ENCODE data around the gene GET4. TPM values are rescaled to one million over a fixed set of nuclear protein-coding genes. Genes with fewer than 3 reads are reported as not detected.

Gene GET4
- total RNA-seq, 1 experiment from 2014 or later = 96.7 TPM

DNA sequence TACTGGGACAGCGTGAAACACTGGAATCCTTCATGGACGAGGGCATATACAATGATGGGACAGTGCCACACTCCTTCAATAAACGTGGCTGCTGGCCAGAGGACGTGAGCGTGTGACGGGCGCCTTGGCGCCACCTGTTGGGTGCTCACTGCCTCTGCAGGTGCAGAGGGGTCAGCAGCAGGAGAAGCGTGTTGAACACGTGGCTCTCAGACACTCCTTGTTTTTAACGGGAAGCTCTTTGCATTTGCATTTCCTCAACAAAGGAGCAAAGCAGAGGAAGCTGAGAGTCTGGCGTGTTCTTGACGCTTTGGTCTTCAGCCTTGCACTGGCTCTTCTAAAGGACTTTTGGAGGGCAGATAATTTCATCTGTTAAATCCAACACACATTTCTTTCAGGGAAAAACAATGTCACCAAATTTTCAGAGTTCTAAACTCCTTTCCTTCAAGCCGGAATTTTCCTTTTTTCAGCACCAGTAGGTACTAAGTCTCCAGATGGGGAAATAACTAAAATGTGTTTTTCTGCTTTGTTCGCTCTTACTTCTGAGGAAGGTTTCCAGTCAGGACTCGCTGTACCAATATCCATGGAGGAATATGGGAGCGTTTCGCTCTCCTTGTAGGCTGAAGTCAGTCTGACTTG lies 2.9 kb upstream of the GET4 start:
- Histone ChIP-seq H3K4me1 (ENCODE audit: insufficient read depth, low read length) (peaks cover 15% of the 10 kb centered on the region), H2AFZ (ENCODE audit: low read length) (peak overlapping the region; percentile 56), H3K9me3 (ENCODE audit: low read length) (no peaks in the 10 kb centered on the region), H3F3A (ENCODE audit: low read length, unreplicated experiment) (peaks cover 6% of the 10 kb centered on the region), H3K9me2 (replicated peaks; ENCODE audit: low read length) (no peaks in the 10 kb centered on the region), H3K36me3 (ENCODE audit: low read depth, low read length) (peaks cover 8% of the 10 kb centered on the region; the same call in 1 of the 2 replicates), H3K9ac (ENCODE audit: low read length) (peak overlapping the region; percentile 11; the same call in 1 of the 2 replicates), H3K4me2 (ENCODE audit: low read length) (no peak overlapping the region), H4K20me1 (ENCODE audit: low read length) (peaks cover 6% of the 10 kb centered on the region; the same call in 1 of the 2 replicates), H3K79me2 (ENCODE audit: low read length) (peaks cover 16% of the 10 kb centered on the region), H3K27ac (ENCODE audit: low read length) (peak overlapping the region; percentile 29), H3K27me3 (ENCODE audit: low read length) (no peaks in the 10 kb centered on the region), H3K4me3 (ENCODE audit: low read length) (no peak overlapping the region)
- CTCF ChIA-PET = interaction anchor here (0.6 to 1.4 kb wide), 5 partner anchors 28 to 74 kb away, joined by 3 to 14 read pairs (median 5); partner anchors contain the start of gene SUN1
- TSS peak; percentile 34 for BruUV-seq (replicated peaks)
- peak; percentile 34 for ATAC-seq
- TF ChIP-seq EZH2 (IDR thresholded peaks at IDR 0.05; ENCODE audit: low read length, unreplicated experiment) (no peak), CTCF (conservative IDR thresholded peaks at IDR 0.05; ENCODE audit: low read depth, low read length) (peak; percentile 95)
- intact Hi-C loops (cut with micrococcal nuclease) = loop anchor here (1.0 to 10.0 kb wide), 6 partner anchors 37 to 551 kb away; partner anchors contain the start of gene SUN1
- POLR2A ChIA-PET (ENCODE audit: unreplicated experiment) = no interaction called here
- DNase-seq = peak; percentile 90

GRCh38 chr7:874031-874749 lies 2.2 kb upstream of the GET4 start:
- H3K79me2 ChIP-seq (ENCODE audit: low read length) = peaks cover 23% of the 10 kb centered on the region
- intact Hi-C loops (cut with micrococcal nuclease) = loop anchor here (5.0 to 10.0 kb wide), 2 partner anchors 349 to 552 kb away; no protein-coding TSS in a partner anchor
- H3K4me2 ChIP-seq (ENCODE audit: low read length) = no peak overlapping the region
- DNase-seq (no peak), ATAC-seq (no peak)
- H3K4me3 ChIP-seq (ENCODE audit: low read length) = no peak overlapping the region
- ChIA-PET CTCF (interaction anchor here (0.6 to 1.4 kb wide), 5 partner anchors 28 to 74 kb away, joined by 3 to 14 read pairs (median 5); partner anchors contain the start of gene SUN1), POLR2A (ENCODE audit: unreplicated experiment) (no interaction called here)
- TF ChIP-seq EZH2phosphoT487 (IDR thresholded peaks at IDR 0.05; ENCODE audit: borderline replicate concordance, low read length) (no peak), CTCF (conservative IDR thresholded peaks at IDR 0.05; ENCODE audit: low read depth, low read length) (no peak), EZH2 (IDR thresholded peaks at IDR 0.05; ENCODE audit: low read length, unreplicated experiment) (no peak)
- H4K20me1 ChIP-seq (ENCODE audit: low read length) = peaks cover 13% of the 10 kb centered on the region; the same call in 1 of the 2 replicates
- no peaks in the 10 kb centered on the region for H3K9me2 ChIP-seq (replicated peaks; ENCODE audit: low read length)
- no TSS peak for BruUV-seq (replicated peaks)
- H3K4me1 ChIP-seq (ENCODE audit: insufficient read depth, low read length) = peaks cover 22% of the 10 kb centered on the region
- peak overlapping the region; percentile 11; the same call in 1 of the 2 replicates for H3K9ac ChIP-seq (ENCODE audit: low read length)
- H3K27me3 ChIP-seq (ENCODE audit: low read length) = no peaks in the 10 kb centered on the region
- H2AFZ ChIP-seq (ENCODE audit: low read length) = peak overlapping the region; percentile 56; the same call in 1 of the 2 replicates
- H3K27ac ChIP-seq (ENCODE audit: low read length) = peak overlapping the region; percentile 29; the same call in 1 of the 2 replicates
- no peaks in the 10 kb centered on the region for H3K9me3 ChIP-seq (ENCODE audit: low read length)
- H3F3A ChIP-seq (ENCODE audit: low read length, unreplicated experiment) = peaks cover 6% of the 10 kb centered on the region
- peaks cover 8% of the 10 kb centered on the region; the same call in 1 of the 2 replicates for H3K36me3 ChIP-seq (ENCODE audit: low read depth, low read length)
